ENCODE data around the gene LRP1B.

The LRP1B gene

DNA sequence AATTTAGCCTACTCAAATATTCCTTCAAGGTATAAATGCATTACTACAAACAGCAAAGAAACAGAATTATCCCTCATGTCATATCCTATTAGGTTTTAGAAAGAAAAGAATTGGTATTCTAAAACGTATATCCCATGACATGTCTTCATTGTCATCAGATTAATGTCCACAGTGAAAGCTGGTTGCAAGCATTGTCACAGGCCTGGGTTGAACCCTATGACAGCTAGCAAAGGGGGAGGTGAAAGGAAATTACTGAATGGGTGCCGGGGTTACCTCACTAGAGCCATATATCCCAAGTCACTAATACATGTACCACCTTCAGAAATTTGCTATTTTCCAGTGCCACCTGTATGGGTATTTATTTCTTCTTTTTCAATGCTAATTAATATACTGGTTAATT lies 1720.1 kb downstream of the LRP1B start:
- DNase-seq (no peak), ATAC-seq (ENCODE audit: insufficient read depth, low read depth) (no peak)
- Histone ChIP-seq H3K4me2 (ENCODE audit: insufficient read depth, low read length) (no peak overlapping the region), H3K4me3 (ENCODE audit: low read depth in 1 of 2, low read length in 2 of 2) (no peak overlapping the region), H4K20me1 (ENCODE audit: insufficient read depth, low read length) (no peaks in the 10 kb centered on the region), H2AFZ (ENCODE audit: low read depth, low read length) (no peak overlapping the region), H3K36me3 (ENCODE audit: insufficient read depth, low read length) (no peaks in the 10 kb centered on the region), H3K79me2 (ENCODE audit: insufficient read depth, low read length) (no peaks in the 10 kb centered on the region), H3K27me3 (ENCODE audit: insufficient read depth, low read length, poor library complexity) (no peaks in the 10 kb centered on the region), H3K27ac (ENCODE audit: low read length) (no peak overlapping the region), H3K9me3 (ENCODE audit: insufficient read depth, low read length, severe bottlenecking) (no peaks in the 10 kb centered on the region), H3K9ac (ENCODE audit: low read depth, low read length) (no peak overlapping the region), H3K4me1 (ENCODE audit: insufficient read depth, low read length) (no peaks in the 10 kb centered on the region)
- no peak for TF ChIP-seq EZH2 (IDR thresholded peaks at IDR 0.05; ENCODE audit: borderline replicate concordance, low read depth, low read length, severe bottlenecking)
- TF ChIP-seq, protein P1, sequence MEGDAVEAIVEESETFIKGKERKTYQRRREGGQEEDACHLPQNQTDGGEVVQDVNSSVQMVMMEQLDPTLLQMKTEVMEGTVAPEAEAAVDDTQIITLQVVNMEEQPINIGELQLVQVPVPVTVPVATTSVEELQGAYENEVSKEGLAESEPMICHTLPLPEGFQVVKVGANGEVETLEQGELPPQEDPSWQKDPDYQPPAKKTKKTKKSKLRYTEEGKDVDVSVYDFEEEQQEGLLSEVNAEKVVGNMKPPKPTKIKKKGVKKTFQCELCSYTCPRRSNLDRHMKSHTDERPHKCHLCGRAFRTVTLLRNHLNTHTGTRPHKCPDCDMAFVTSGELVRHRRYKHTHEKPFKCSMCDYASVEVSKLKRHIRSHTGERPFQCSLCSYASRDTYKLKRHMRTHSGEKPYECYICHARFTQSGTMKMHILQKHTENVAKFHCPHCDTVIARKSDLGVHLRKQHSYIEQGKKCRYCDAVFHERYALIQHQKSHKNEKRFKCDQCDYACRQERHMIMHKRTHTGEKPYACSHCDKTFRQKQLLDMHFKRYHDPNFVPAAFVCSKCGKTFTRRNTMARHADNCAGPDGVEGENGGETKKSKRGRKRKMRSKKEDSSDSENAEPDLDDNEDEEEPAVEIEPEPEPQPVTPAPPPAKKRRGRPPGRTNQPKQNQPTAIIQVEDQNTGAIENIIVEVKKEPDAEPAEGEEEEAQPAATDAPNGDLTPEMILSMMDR (IDR thresholded peaks at IDR 0.05; ENCODE audit: borderline replicate concordance, extremely low read depth, low read length, poor library complexity, severe bottlenecking), result no peak

DNA sequence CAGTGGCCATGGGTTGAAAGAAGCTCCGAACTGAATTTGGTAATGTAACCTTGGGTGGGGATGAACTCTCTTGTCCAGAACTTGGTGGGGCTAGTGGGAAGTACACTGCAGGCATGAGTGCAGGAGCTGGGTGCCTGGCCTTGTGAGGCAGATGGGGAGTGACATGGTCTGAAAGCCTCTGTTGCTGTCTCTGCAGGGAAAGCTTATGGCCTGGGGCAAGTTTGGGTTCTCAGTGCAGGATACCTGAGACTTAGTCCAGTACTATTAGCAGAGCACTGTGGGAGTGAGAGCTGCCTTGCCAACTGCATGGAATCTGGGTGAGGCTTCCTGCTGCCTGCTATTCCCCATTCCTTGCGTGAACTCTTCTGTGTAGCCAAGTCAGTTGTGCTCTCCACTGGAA lies 1729.8 kb downstream of the LRP1B start:
- no peak overlapping the region for H3K27ac ChIP-seq (ENCODE audit: low read length)
- no peaks in the 10 kb centered on the region for H3K4me1 ChIP-seq (ENCODE audit: insufficient read depth, low read length)
- H3K27me3 ChIP-seq (ENCODE audit: insufficient read depth, low read length, poor library complexity), result no peaks in the 10 kb centered on the region
- H3K4me2 ChIP-seq (ENCODE audit: insufficient read depth, low read length), result no peak overlapping the region
- DNase-seq (no peak), ATAC-seq (ENCODE audit: insufficient read depth, low read depth) (no peak)
- no peak overlapping the region for H3K4me3 ChIP-seq (ENCODE audit: low read depth in 1 of 2, low read length in 2 of 2)
- no peak overlapping the region for H3K9ac ChIP-seq (ENCODE audit: low read depth, low read length)
- no peaks in the 10 kb centered on the region for H3K9me3 ChIP-seq (ENCODE audit: insufficient read depth, low read length, severe bottlenecking)
- TF ChIP-seq EZH2 (IDR thresholded peaks at IDR 0.05; ENCODE audit: borderline replicate concordance, low read depth, low read length, severe bottlenecking), result no peak
- TF ChIP-seq, protein P1 (IDR thresholded peaks at IDR 0.05; ENCODE audit: borderline replicate concordance, extremely low read depth, low read length, poor library complexity, severe bottlenecking), result no peak
- no peaks in the 10 kb centered on the region for H3K79me2 ChIP-seq (ENCODE audit: insufficient read depth, low read length)
- H3K36me3 ChIP-seq (ENCODE audit: insufficient read depth, low read length), result no peaks in the 10 kb centered on the region
- no peaks in the 10 kb centered on the region for H4K20me1 ChIP-seq (ENCODE audit: insufficient read depth, low read length)
- no peak overlapping the region for H2AFZ ChIP-seq (ENCODE audit: low read depth, low read length)

DNA sequence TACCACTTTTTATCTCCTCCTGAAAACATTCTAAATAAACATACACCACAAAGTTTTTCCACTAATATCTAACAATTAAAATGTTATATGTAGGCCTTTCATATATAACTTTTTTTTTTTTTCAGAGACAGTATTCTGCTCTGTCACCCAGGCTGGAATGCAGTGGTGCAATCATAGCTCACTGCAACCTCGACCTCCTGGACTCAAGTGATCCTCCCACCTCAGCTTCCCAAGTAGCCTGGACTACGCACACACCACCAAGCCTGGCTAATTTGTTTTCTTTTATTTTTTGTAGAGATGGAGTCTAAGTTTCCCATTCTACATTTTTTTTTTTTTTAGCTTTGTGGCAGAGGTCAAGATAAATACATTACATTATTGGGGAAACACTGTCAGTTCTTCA lies 1738.0 kb downstream of the LRP1B start:
- Histone ChIP-seq H3K27me3 (ENCODE audit: insufficient read depth, low read length, poor library complexity) (no peaks in the 10 kb centered on the region), H3K4me3 (ENCODE audit: low read depth in 1 of 2, low read length in 2 of 2) (no peak overlapping the region), H3K36me3 (ENCODE audit: insufficient read depth, low read length) (no peaks in the 10 kb centered on the region), H3K9me3 (ENCODE audit: insufficient read depth, low read length, severe bottlenecking) (no peaks in the 10 kb centered on the region), H2AFZ (ENCODE audit: low read depth, low read length) (no peak overlapping the region), H3K27ac (ENCODE audit: low read length) (no peak overlapping the region), H3K4me2 (ENCODE audit: insufficient read depth, low read length) (no peak overlapping the region), H3K79me2 (ENCODE audit: insufficient read depth, low read length) (no peaks in the 10 kb centered on the region), H4K20me1 (ENCODE audit: insufficient read depth, low read length) (no peaks in the 10 kb centered on the region), H3K4me1 (ENCODE audit: insufficient read depth, low read length) (no peaks in the 10 kb centered on the region), H3K9ac (ENCODE audit: low read depth, low read length) (no peak overlapping the region)
- TF ChIP-seq, protein P1 (IDR thresholded peaks at IDR 0.05; ENCODE audit: borderline replicate concordance, extremely low read depth, low read length, poor library complexity, severe bottlenecking), result no peak
- TF ChIP-seq EZH2 (IDR thresholded peaks at IDR 0.05; ENCODE audit: borderline replicate concordance, low read depth, low read length, severe bottlenecking), result no peak
- ATAC-seq (ENCODE audit: insufficient read depth, low read depth) (no peak), DNase-seq (no peak)

DNA sequence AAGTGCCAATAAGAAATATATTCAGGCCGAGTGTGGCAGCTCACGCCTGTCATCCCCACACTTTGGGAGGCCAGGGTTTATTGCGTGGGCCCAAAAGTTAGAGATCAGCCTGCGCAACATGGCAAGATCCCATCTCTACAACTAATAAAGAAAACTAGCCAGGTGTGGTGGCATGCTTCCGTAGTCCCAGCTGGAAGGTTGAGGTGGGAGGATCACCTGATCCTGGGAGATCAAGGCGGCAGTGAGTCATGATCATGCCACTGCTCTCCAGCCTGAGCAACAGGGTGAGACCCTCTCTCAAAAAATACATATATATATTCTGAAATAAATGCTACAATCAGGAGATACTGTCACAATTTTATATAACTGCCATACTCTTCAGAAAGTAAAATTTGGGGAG lies 1745.9 kb downstream of the LRP1B start:
- Histone ChIP-seq H3K4me2 (ENCODE audit: insufficient read depth, low read length) (no peak overlapping the region), H3K27ac (ENCODE audit: low read length) (no peak overlapping the region), H3K4me3 (ENCODE audit: low read depth in 1 of 2, low read length in 2 of 2) (no peak overlapping the region), H3K27me3 (ENCODE audit: insufficient read depth, low read length, poor library complexity) (no peaks in the 10 kb centered on the region), H3K9me3 (ENCODE audit: insufficient read depth, low read length, severe bottlenecking) (no peaks in the 10 kb centered on the region), H3K36me3 (ENCODE audit: insufficient read depth, low read length) (no peaks in the 10 kb centered on the region), H3K79me2 (ENCODE audit: insufficient read depth, low read length) (no peaks in the 10 kb centered on the region), H3K9ac (ENCODE audit: low read depth, low read length) (no peak overlapping the region), H4K20me1 (ENCODE audit: insufficient read depth, low read length) (no peaks in the 10 kb centered on the region), H2AFZ (ENCODE audit: low read depth, low read length) (no peak overlapping the region), H3K4me1 (ENCODE audit: insufficient read depth, low read length) (no peaks in the 10 kb centered on the region)
- ATAC-seq (ENCODE audit: insufficient read depth, low read depth), result no peak
- no peak for DNase-seq
- TF ChIP-seq, protein P1 (IDR thresholded peaks at IDR 0.05; ENCODE audit: borderline replicate concordance, extremely low read depth, low read length, poor library complexity, severe bottlenecking), result no peak
- TF ChIP-seq EZH2 (IDR thresholded peaks at IDR 0.05; ENCODE audit: borderline replicate concordance, low read depth, low read length, severe bottlenecking), result no peak

All from DND-41 (cell line).